Activated T-cell treated with anti-CD3 and anti-CD28 coated beads, Interleukin-2, amount 50 U/mL, for 48 hours (primary cell): ENCODE data around the gene UBE2L6.

Experiments
- DNase-seq, 2 experiments: peaks; one replicate each; pipeline ENCODE4 v3.0.0-alpha.2; 2020

UBE2L6 gene

GRCh38 chr11:57527056-57527631 is 40.3 kb downstream of the UBE2L6 start:
- peak; percentile 81 to 83 for DNase-seq

GRCh38 chr11:57523419-57523818 is 44.1 kb downstream of the UBE2L6 start:
- no peak for DNase-seq

- DNase-seq: no peak
Measured at GRCh38 chr11:57521116-57521515, 46.4 kb downstream of the UBE2L6 start.

- no peak for DNase-seq
Measured at GRCh38 chr11:57516061-57516443, 51.4 kb downstream of the UBE2L6 start.

- peak; percentile 61 to 71 for DNase-seq
Measured at GRCh38 chr11:57515332-57516060, 52.0 kb downstream of the UBE2L6 start, which contains the start of gene SLC43A1. Gene SLC43A1 (minus strand): TSS chr11:57515702. CDS start chr11:57514111, 1,591 bp downstream.

- DNase-seq: peak; percentile 76 to 78
Measured at GRCh38 chr11:57514538-57515331, 52.7 kb downstream of the UBE2L6 start.

- peak; percentile 64 to 67 for DNase-seq
Measured at GRCh38 chr11:57513911-57514537, 53.4 kb downstream of the UBE2L6 start.

- no peak for DNase-seq
Measured at GRCh38 chr11:57513452-57513795, 54.0 kb downstream of the UBE2L6 start.

GRCh38 chr11:57512646-57513451 is 54.6 kb downstream of the UBE2L6 start:
- no peak for DNase-seq

- DNase-seq: no peak
Measured at GRCh38 chr11:57511741-57512430, 55.6 kb downstream of the UBE2L6 start.

- DNase-seq: no peak
Measured at GRCh38 chr11:57508341-57509170, 58.9 kb downstream of the UBE2L6 start.

- DNase-seq: no peak
Measured at GRCh38 chr11:57506522-57506921, 61.0 kb downstream of the UBE2L6 start.

GRCh38 chr11:57504511-57504910 is 63.0 kb downstream of the UBE2L6 start:
- DNase-seq: no peak

GRCh38 chr11:57502870-57503269 is 64.6 kb downstream of the UBE2L6 start:
- no peak for DNase-seq

- DNase-seq: no peak
Measured at GRCh38 chr11:57502376-57502775, 65.1 kb downstream of the UBE2L6 start.

- DNase-seq: no peak
Measured at GRCh38 chr11:57501953-57502352, 65.5 kb downstream of the UBE2L6 start.
